ENCODE results near the gene DPM2. TPM values are rescaled to one million over a fixed set of nuclear protein-coding genes. Genes with fewer than 3 reads are reported as not detected.

DPM2 gene
- total and polyA plus RNA-seq, 2 of the 4 experiments (the other 2 are of a cell fraction), result 10.8 to 60.6 TPM

DNA sequence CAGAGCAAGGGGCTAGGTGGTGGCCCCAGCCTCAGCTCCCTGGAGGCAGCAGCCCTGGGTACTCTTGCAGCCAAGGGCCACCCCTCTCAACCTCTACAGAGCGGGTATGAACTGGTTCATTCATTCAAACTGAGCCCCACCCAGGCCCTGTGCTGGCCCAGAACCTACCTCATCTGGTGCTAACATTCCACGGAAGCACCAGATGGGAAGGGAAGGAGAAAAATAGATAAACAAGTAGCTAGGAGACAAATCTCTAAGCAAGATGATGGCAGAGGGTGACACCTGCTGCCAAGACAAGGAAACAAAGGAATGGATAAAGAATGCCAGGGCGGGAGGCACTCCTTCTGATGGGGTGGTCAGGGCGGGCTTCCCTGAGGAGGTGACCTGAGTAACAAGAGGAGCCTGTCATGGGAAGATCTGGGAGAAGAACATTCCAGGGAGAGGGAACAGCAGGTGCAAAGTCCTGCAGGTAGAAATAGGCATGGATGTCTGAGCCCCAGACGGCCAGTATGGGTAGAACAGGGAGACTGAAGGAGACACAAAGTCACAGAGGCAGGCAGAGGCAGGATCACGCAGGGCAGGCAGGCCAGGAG, 26.9 kb downstream of the DPM2 start:
- Histone ChIP-seq H3K56ac (ENCODE audit: extremely low read depth, insufficient read depth, low read length) (no peak overlapping the region), H4K20me1 (ENCODE audit: insufficient read depth, low read length) (no peaks in the 10 kb centered on the region), H2BK15ac (ENCODE audit: low read depth, low read length) (no peak overlapping the region), H4K5ac (ENCODE audit: low read depth, low read length) (no peak overlapping the region), H3K9ac (ENCODE audit: low read depth, low read length) (no peak overlapping the region), H3K14ac (replicated peaks; ENCODE audit: low read depth, low read length) (no peak overlapping the region), H2AFZ (replicated peaks; ENCODE audit: low read length, poor library complexity) (peak overlapping the region; percentile 33), H4K91ac (ENCODE audit: insufficient read depth, low read depth, low read length) (no peak overlapping the region), H2BK5ac (ENCODE audit: low read depth, low read length, poor library complexity, severe bottlenecking) (no peak overlapping the region), H3K4me3 (ENCODE audit: insufficient read depth, low read depth, low read length) (no peak overlapping the region), H2BK20ac (ENCODE audit: low read depth, low read length) (no peak overlapping the region), H2BK120ac (ENCODE audit: low read depth, low read length) (no peak overlapping the region), H3K36me3 (ENCODE audit: control insufficient read depth, insufficient read depth, low read length) (peaks cover 31% of the 10 kb centered on the region), H3K4me2 (ENCODE audit: low read depth, low read length) (no peak overlapping the region), H3K27ac (ENCODE audit: insufficient read depth, low read length) (no peak overlapping the region), H3K9me1 (ENCODE audit: insufficient read depth, low read length) (peaks cover 2% of the 10 kb centered on the region; the same call in 1 of the 2 replicates), H2AK9ac (replicated peaks; ENCODE audit: low read depth, low read length, poor library complexity) (peak overlapping the region; percentile 9), H3K27me3 (ENCODE audit: control insufficient read depth, insufficient read depth, low read length) (no peaks in the 10 kb centered on the region), H3K23ac (ENCODE audit: low read depth, low read length) (no peak overlapping the region), H3K4ac (ENCODE audit: low read depth, low read length) (no peak overlapping the region), H4K8ac (ENCODE audit: low read depth in 2 of 2, low read length in 2 of 2) (no peak overlapping the region), H2AK5ac (ENCODE audit: low read depth, low read length) (peak overlapping the region; percentile 3; the same call in 1 of the 2 replicates), H3K79me1 (ENCODE audit: low read depth in 1 of 2, low read length in 2 of 2) (peaks cover 0 to 15% of the 10 kb centered on the region in 2 experiments; a peak in 1 of 4 replicates), H3K18ac (ENCODE audit: low read depth, low read length) (no peak overlapping the region), H3K4me1 (ENCODE audit: control insufficient read depth, insufficient read depth, low read length) (peaks cover 5% of the 10 kb centered on the region), H3K9me3 (ENCODE audit: control insufficient read depth, insufficient read depth, low read length) (no peaks in the 10 kb centered on the region)
- TF ChIP-seq CEBPB (IDR thresholded peaks at IDR 0.05; ENCODE audit: low read depth, low read length) (no peak), CTCF (conservative IDR thresholded peaks at IDR 0.05; ENCODE audit: low read depth, low read length) (peak; percentile 37), MAFK (IDR thresholded peaks at IDR 0.05; ENCODE audit: low read depth, low read length) (no peak), SMC3 (IDR thresholded peaks at IDR 0.05; ENCODE audit: low read depth, low read length) (no peak; the same call in 1 of the 2 replicates), RFX5 (IDR thresholded peaks at IDR 0.05; ENCODE audit: low read depth, low read length) (no peak), RAD21 (IDR thresholded peaks at IDR 0.05; ENCODE audit: low read length) (peak; percentile 47)
- POLR2A ChIA-PET (ENCODE audit: unreplicated experiment), result no interaction called here
- 88% methylated on average over 3 of the region's 6 CpGs; no CpG with 5 or more reads in 1 of the 2 experiments for WGBS, 2 experiments (ENCODE audit: extremely low coverage in 2 of 2, insufficient read length in 1 of 2)
- intact Hi-C loops (cut with micrococcal nuclease) (loop anchor here (10.0 kb wide), 1 partner anchor 296 kb away; the partner anchor contains the start of gene STXBP1), dilution Hi-C loops (cut with HindIII; ENCODE audit: low sequenced_read_pairs, unreplicated experiment) (no loop called here), in situ Hi-C loops (cut with MboI; ENCODE audit: low sequenced_read_pairs) (no loop called here)
- ATAC-seq (ENCODE audit: low read depth) (peak; percentile 55), DNase-seq (peak; percentile 47)
- no TSS peak for BruUV-seq (replicated peaks)
- CTCF ChIA-PET, result interaction anchor here (1.0 kb wide), 1 partner anchor 124 kb away, joined by 3 read pairs; no protein-coding TSS in a partner anchor

Measured in IMR-90 (cell line).